Epidermal melanocyte (primary cell): ENCODE data around the gene YBX1.
"Not testable (repeated sequence)": the region's sequence is repeated elsewhere in the genome, so short reads cannot be mapped to it uniquely, and the experiment has no call there.

Experiments
- DNase-seq: peaks from one replicate; pipeline ENCODE4 v3.0.0; 2011; ENCODE audit warnings: low spot score; ENCODE audit not compliant: insufficient read length

YBX1 gene

GRCh38 chr1:42689912-42690311 is 7.7 kb downstream of the YBX1 start:
- no peak for DNase-seq

GRCh38 chr1:42690477-42691156 is 8.4 kb downstream of the YBX1 start:
- DNase-seq: no peak

- DNase-seq: no peak
These were observed 8.9 kb downstream of the YBX1 start for GRCh38 chr1:42691157-42691498.

GRCh38 chr1:42692461-42692860 is 10.2 kb downstream of the YBX1 start:
- DNase-seq: no peak

GRCh38 chr1:42692911-42693310 is 10.7 kb downstream of the YBX1 start:
- no peak for DNase-seq

- DNase-seq: no peak
These were observed 16.0 kb downstream of the YBX1 start for GRCh38 chr1:42698081-42698813.

- no peak for DNase-seq
These were observed 17.8 kb downstream of the YBX1 start for GRCh38 chr1:42700006-42700405.

- DNase-seq: no peak
These were observed 21.8 kb downstream of the YBX1 start for GRCh38 chr1:42703888-42704464.

- DNase-seq: not testable (repeated sequence)
These were observed 30.6 kb downstream of the YBX1 start for GRCh38 chr1:42712808-42713207.

- DNase-seq: no peak
These were observed 31.1 kb downstream of the YBX1 start for GRCh38 chr1:42713293-42713692.

- not testable (repeated sequence) for DNase-seq
These were observed 32.2 kb downstream of the YBX1 start for GRCh38 chr1:42714441-42714840.

GRCh38 chr1:42720868-42721267 is 38.6 kb downstream of the YBX1 start:
- DNase-seq: no peak

- DNase-seq: no peak
These were observed 39.7 kb downstream of the YBX1 start for GRCh38 chr1:42721926-42722325.

GRCh38 chr1:42722403-42722802 is 40.2 kb downstream of the YBX1 start:
- not testable (repeated sequence) for DNase-seq

- no peak for DNase-seq
These were observed 41.3 kb downstream of the YBX1 start for GRCh38 chr1:42723511-42723910.

GRCh38 chr1:42725820-42726219 is 43.6 kb downstream of the YBX1 start:
- not testable (repeated sequence) for DNase-seq

- DNase-seq: no peak
These were observed 47.8 kb downstream of the YBX1 start for GRCh38 chr1:42730002-42730401.

GRCh38 chr1:42730988-42731387 is 48.8 kb downstream of the YBX1 start:
- DNase-seq: no peak

- no peak for DNase-seq
These were observed 49.4 kb downstream of the YBX1 start for GRCh38 chr1:42731585-42731984.

- no peak for DNase-seq
These were observed 50.0 kb downstream of the YBX1 start for GRCh38 chr1:42732126-42732680.

GRCh38 chr1:42733415-42734200 is 51.4 kb downstream of the YBX1 start:
- DNase-seq: no peak
